H9 (cell line): ENCODE results near the gene RAB15. TPM values are rescaled to one million over a fixed set of nuclear protein-coding genes. Genes with fewer than 3 reads are reported as not detected.

Experiments
- DNase-seq: peaks from one replicate; pipeline ENCODE4 v3.0.0-alpha.2; 2017
- H2AFZ ChIP-seq: one replicate; pipeline ENCODE4 v1.6.1; 2013; ENCODE audit warnings: mild to moderate bottlenecking, low read length, control low read depth, moderate library complexity
- H2AK5ac ChIP-seq: 2 replicates; pipeline ENCODE4 v1.6.1; 2013; ENCODE audit warnings: low read length, control low read depth, mixed read lengths; ENCODE audit not compliant: insufficient read length
- H2BK120ac ChIP-seq: one replicate; pipeline ENCODE4 v1.6.1; 2013; ENCODE audit warnings: low read depth, mild to moderate bottlenecking, low read length, control low read depth, inconsistent platforms; ENCODE audit not compliant: poor library complexity, severe bottlenecking
- H2BK12ac ChIP-seq: 2 replicates; pipeline ENCODE4 v1.6.1; 2013; ENCODE audit warnings: low read length, control low read depth, mixed read lengths, low read depth; ENCODE audit not compliant: insufficient read length
- H2BK15ac ChIP-seq: 2 replicates; pipeline ENCODE4 v1.6.1; 2013; ENCODE audit warnings: low read depth, low read length, control low read depth
- H2BK20ac ChIP-seq: one replicate; pipeline ENCODE4 v1.6.1; 2013; ENCODE audit warnings: low read depth, mild to moderate bottlenecking, low read length, control low read depth, inconsistent platforms; ENCODE audit not compliant: poor library complexity, severe bottlenecking
- H2BK5ac ChIP-seq: 2 replicates; pipeline ENCODE4 v1.6.1; 2013; ENCODE audit warnings: low read length, control low read depth, mixed read lengths; ENCODE audit not compliant: insufficient read length
- H3K14ac ChIP-seq: 2 replicates; pipeline ENCODE4 v1.6.1; 2013; ENCODE audit warnings: low read length, control low read depth; ENCODE audit not compliant: insufficient read depth
- H3K18ac ChIP-seq: 2 replicates; pipeline ENCODE4 v1.6.1; 2013; ENCODE audit warnings: low read depth, mild to moderate bottlenecking, mixed read lengths, low read length, control low read depth; ENCODE audit not compliant: insufficient read length
- H3K23ac ChIP-seq: 2 replicates; pipeline ENCODE4 v1.6.1; 2013; ENCODE audit warnings: low read length, control low read depth, mixed read lengths, low read depth; ENCODE audit not compliant: insufficient read length
- H3K23me2 ChIP-seq: 2 replicates; pipeline ENCODE4 v1.6.1; 2013; ENCODE audit warnings: low read depth, mild to moderate bottlenecking, mixed read lengths, low read length, control low read depth; ENCODE audit not compliant: insufficient read length, poor library complexity, severe bottlenecking
- H3K27ac ChIP-seq: 2 replicates; pipeline ENCODE4 v1.5.1; 2013; ENCODE audit warnings: low read length, control low read depth, mixed read lengths, low read depth; ENCODE audit not compliant: insufficient read length
- H3K27me3 ChIP-seq: 2 replicates; pipeline ENCODE4 v1.6.1; 2013; ENCODE audit warnings: low read length, control low read depth, inconsistent platforms; ENCODE audit not compliant: insufficient read depth
- H3K4ac ChIP-seq: 2 replicates; pipeline ENCODE4 v1.6.1; 2013; ENCODE audit warnings: low read depth, mild to moderate bottlenecking, control low read depth, inconsistent platforms, low read length, moderate library complexity
- H3K4me1 ChIP-seq: 2 replicates; pipeline ENCODE4 v1.6.1; 2013; ENCODE audit warnings: low read length, control low read depth, inconsistent platforms; ENCODE audit not compliant: insufficient read depth
- H3K4me2 ChIP-seq: 2 replicates; pipeline ENCODE4 v1.6.1; 2013; ENCODE audit warnings: low read length, control low read depth, mixed read lengths; ENCODE audit not compliant: insufficient read length, insufficient read depth
- H3K56ac ChIP-seq: 2 replicates; pipeline ENCODE4 v1.6.1; 2013; ENCODE audit warnings: low read depth, mild to moderate bottlenecking, mixed read lengths, low read length, control low read depth; ENCODE audit not compliant: insufficient read length
- H3K79me1 ChIP-seq: 2 replicates; pipeline ENCODE4 v1.6.1; 2013; ENCODE audit warnings: low read depth, mild to moderate bottlenecking, moderate library complexity, low read length, control low read depth, inconsistent platforms; ENCODE audit not compliant: insufficient read depth, poor library complexity, severe bottlenecking
- H3K79me2 ChIP-seq: 2 replicates; pipeline ENCODE4 v1.6.1; 2013; ENCODE audit warnings: low read length, control low read depth, inconsistent platforms; ENCODE audit not compliant: insufficient read depth
- H3K9ac ChIP-seq: 2 replicates; pipeline ENCODE4 v1.6.1; 2013; ENCODE audit warnings: low read length, control low read depth, mixed read lengths; ENCODE audit not compliant: insufficient read length; ENCODE audit errors: extremely low read depth
- H3K9me3 ChIP-seq: one replicate; pipeline ENCODE4 v1.6.1; 2013; ENCODE audit warnings: low read depth, low read length, inconsistent platforms; ENCODE audit not compliant: control insufficient read depth
- H3T11ph ChIP-seq: one replicate; pipeline ENCODE4 v1.6.1; 2013; ENCODE audit warnings: mild to moderate bottlenecking, low read length, control low read depth, inconsistent platforms
- H4K20me1 ChIP-seq: one replicate; pipeline ENCODE4 v1.6.1; 2013; ENCODE audit not compliant: control insufficient read depth, insufficient read length, insufficient read depth
- H4K5ac ChIP-seq: 2 replicates; pipeline ENCODE4 v1.6.1; 2013; ENCODE audit warnings: low read depth, mild to moderate bottlenecking, mixed read lengths, low read length, control low read depth; ENCODE audit not compliant: insufficient read length
- H4K8ac ChIP-seq: replicated peaks from 2 replicates; pipeline ENCODE4 v1.6.1; 2013; ENCODE audit warnings: low read length, control low read depth, mixed read lengths, low read depth; ENCODE audit not compliant: insufficient read length
- H4K91ac ChIP-seq: 2 replicates; pipeline ENCODE4 v1.6.1; 2013; ENCODE audit warnings: low read depth, mild to moderate bottlenecking, moderate library complexity, mixed read lengths, low read length, control low read depth; ENCODE audit not compliant: insufficient read length
- H3K27ac Mint-ChIP-seq, 3 experiments: 2 replicates in 2 of 3; 3 replicates in 1 of 3; pipeline ENCODE4 v1.8.0; 2020 to 2021; ENCODE audit warnings: mixed read lengths in 3 of 3, mild to moderate bottlenecking in 1 of 3, moderate library complexity in 1 of 3
- H3K27me3 Mint-ChIP-seq: 2 replicates; pipeline ENCODE4 v1.8.0; 2021; ENCODE audit warnings: low read depth, mild to moderate bottlenecking, moderate library complexity, mixed read lengths
- H3K36me3 Mint-ChIP-seq, 3 experiments: 2 replicates in 2 of 3; 3 replicates in 1 of 3; pipeline ENCODE4 v1.8.0; 2020 to 2021; ENCODE audit warnings: low read depth in 3 of 3, mixed read lengths in 3 of 3; ENCODE audit not compliant: insufficient read depth in 1 of 3
- H3K4me1 Mint-ChIP-seq, 2 experiments: 2 replicates each; pipeline ENCODE4 v1.8.0; 2020; ENCODE audit warnings: mixed read lengths in 2 of 2
- H3K4me3 Mint-ChIP-seq, 2 experiments: 2 replicates in 1 of 2; 3 replicates in 1 of 2; pipeline ENCODE4 v1.8.0; 2020 to 2021; ENCODE audit warnings: mild to moderate bottlenecking in 2 of 2, mixed read lengths in 2 of 2, moderate library complexity in 1 of 2
- H3K9me3 Mint-ChIP-seq, 2 experiments: 2 replicates in 1 of 2; 3 replicates in 1 of 2; pipeline ENCODE4 v1.8.0; 2020; ENCODE audit warnings: mild to moderate bottlenecking in 2 of 2, mixed read lengths in 2 of 2, moderate library complexity in 1 of 2
- WGBS: extraction: QIAGEN DNeasy Blood & Tissue Kit; methylation state at CpG from one replicate; pipeline ENCODE4 v1.1.7; 2013; ENCODE audit warnings: missing lambda C conversion rate, low lambda C conversion rate, mixed read lengths; ENCODE audit not compliant: insufficient read length; ENCODE audit errors: extremely low coverage; 5-methylcytosine and 5-hydroxymethylcytosine counted together
- total RNA-seq: library from RNA; stranded (reverse); gene quantifications from 2 replicates; pipeline ENCODE4 v1.2.1, GENCODE V29; 2021
- TF ChIP-seq, protein P1 (sequence below): fragments of 200-600 bp; sonication (generic); conservative IDR thresholded peaks from 3 replicates; pipeline ENCODE4 v1.8.0; 2021; ENCODE audit warnings: antibody characterized with exemption, mild to moderate bottlenecking

Gene RAB15
- total RNA-seq, 1 experiment from 2014 or later: 54.3 TPM

DNA sequence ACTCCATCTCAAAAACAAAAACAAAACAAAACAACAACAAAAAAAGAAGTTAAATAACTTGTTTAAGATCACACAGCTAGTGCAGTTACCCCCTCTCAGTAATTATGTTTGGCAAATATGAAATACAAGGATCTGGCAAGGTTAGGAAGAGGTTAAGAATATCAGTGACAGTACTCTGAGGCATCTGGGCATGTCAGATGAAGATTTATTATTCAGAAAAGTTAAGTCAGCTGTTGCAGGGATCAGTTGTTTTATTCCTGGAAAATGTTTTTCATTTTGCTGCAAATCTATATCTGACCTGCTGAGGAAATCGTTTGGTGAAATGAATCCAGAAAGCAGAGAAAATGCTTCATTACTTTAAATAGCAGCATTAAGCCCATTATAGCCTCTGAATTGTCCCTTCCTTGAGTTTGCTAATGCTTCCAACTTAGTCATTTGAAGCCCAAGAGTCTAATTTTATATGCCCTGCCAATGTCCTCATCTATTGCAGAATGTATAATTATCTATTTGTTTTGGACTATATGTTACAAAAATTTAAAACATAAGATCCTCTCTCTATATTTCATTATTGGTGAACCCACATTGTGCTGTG, 37.7 kb downstream of the RAB15 start:
- Histone ChIP-seq H2BK12ac (no peak overlapping the region), H3K9ac (no peak overlapping the region), H3K4ac (no peak overlapping the region), H2BK20ac (no peak overlapping the region), H3K23ac (no peak overlapping the region), H3K23me2 (no peaks in the 10 kb centered on the region), H3K18ac (no peak overlapping the region), H2AK5ac (no peak overlapping the region), H3K14ac (no peak overlapping the region), H3K79me2 (no peaks in the 10 kb centered on the region), H3K27ac (no peak overlapping the region), H3K56ac (no peak overlapping the region), H2BK120ac (no peak overlapping the region), H4K91ac (no peak overlapping the region), H3K9me3 (no peaks in the 10 kb centered on the region), H3K79me1 (no peaks in the 10 kb centered on the region), H4K8ac (no peak overlapping the region), H2BK15ac (no peak overlapping the region), H4K20me1 (no peaks in the 10 kb centered on the region), H2AFZ (no peak overlapping the region), H3T11ph (no peak overlapping the region), H3K4me2 (no peak overlapping the region), H4K5ac (no peak overlapping the region), H3K4me1 (no peaks in the 10 kb centered on the region), H3K27me3 (no peaks in the 10 kb centered on the region), H2BK5ac (no peak overlapping the region)
- TF ChIP-seq, protein P1, sequence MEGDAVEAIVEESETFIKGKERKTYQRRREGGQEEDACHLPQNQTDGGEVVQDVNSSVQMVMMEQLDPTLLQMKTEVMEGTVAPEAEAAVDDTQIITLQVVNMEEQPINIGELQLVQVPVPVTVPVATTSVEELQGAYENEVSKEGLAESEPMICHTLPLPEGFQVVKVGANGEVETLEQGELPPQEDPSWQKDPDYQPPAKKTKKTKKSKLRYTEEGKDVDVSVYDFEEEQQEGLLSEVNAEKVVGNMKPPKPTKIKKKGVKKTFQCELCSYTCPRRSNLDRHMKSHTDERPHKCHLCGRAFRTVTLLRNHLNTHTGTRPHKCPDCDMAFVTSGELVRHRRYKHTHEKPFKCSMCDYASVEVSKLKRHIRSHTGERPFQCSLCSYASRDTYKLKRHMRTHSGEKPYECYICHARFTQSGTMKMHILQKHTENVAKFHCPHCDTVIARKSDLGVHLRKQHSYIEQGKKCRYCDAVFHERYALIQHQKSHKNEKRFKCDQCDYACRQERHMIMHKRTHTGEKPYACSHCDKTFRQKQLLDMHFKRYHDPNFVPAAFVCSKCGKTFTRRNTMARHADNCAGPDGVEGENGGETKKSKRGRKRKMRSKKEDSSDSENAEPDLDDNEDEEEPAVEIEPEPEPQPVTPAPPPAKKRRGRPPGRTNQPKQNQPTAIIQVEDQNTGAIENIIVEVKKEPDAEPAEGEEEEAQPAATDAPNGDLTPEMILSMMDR: no peak
- H3K4me1 Mint-ChIP-seq: no peaks in the 10 kb centered on the region
- no peak overlapping the region; a peak in 1 of 7 replicates for H3K27ac Mint-ChIP-seq
- no peak overlapping the region for H3K4me3 Mint-ChIP-seq
- H3K9me3 Mint-ChIP-seq: no peaks in the 10 kb centered on the region
- DNase-seq: no peak
- H3K36me3 Mint-ChIP-seq: peaks cover 0 to 34% (median 22%) of the 10 kb centered on the region in 3 experiments; a peak in 6 of 7 replicates
- WGBS: no CpG with 5 or more reads among the region's 1 CpG
- no peaks in the 10 kb centered on the region for H3K27me3 Mint-ChIP-seq
